ENCODE results near the gene ABRAXAS1. TPM values are rescaled to one million over a fixed set of nuclear protein-coding genes. Genes with fewer than 3 reads are reported as not detected.
"Not testable (repeated sequence)": the region's sequence is repeated elsewhere in the genome, so short reads cannot be mapped to it uniquely, and the experiment has no call there.

Gene ABRAXAS1
- total RNA-seq, 1 donor from 2014 or later, result 13.7 TPM

- H3K4me3 ChIP-seq, H3K27me3 ChIP-seq, H3K4me1 ChIP-seq, H3K27ac ChIP-seq, H3K36me3 ChIP-seq, H3K9me3 ChIP-seq: not testable (repeated sequence)
- TF ChIP-seq, protein P1, sequence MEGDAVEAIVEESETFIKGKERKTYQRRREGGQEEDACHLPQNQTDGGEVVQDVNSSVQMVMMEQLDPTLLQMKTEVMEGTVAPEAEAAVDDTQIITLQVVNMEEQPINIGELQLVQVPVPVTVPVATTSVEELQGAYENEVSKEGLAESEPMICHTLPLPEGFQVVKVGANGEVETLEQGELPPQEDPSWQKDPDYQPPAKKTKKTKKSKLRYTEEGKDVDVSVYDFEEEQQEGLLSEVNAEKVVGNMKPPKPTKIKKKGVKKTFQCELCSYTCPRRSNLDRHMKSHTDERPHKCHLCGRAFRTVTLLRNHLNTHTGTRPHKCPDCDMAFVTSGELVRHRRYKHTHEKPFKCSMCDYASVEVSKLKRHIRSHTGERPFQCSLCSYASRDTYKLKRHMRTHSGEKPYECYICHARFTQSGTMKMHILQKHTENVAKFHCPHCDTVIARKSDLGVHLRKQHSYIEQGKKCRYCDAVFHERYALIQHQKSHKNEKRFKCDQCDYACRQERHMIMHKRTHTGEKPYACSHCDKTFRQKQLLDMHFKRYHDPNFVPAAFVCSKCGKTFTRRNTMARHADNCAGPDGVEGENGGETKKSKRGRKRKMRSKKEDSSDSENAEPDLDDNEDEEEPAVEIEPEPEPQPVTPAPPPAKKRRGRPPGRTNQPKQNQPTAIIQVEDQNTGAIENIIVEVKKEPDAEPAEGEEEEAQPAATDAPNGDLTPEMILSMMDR (IDR thresholded peaks at IDR 0.05), result peak; percentile 51 to 60 (median 52)
- intact Hi-C loops (cut with DNase I), result loop anchor here (1.0 kb wide), 1 partner anchor 131 kb away; no protein-coding TSS in a partner anchor
- DNase-seq (ENCODE audit: low spot score in 2 of 2), result peak in 1 of 2 donors; percentile 74
These were observed 24.3 kb upstream of the ABRAXAS1 start for GRCh38 chr4:83509156-83509585.

GRCh38 chr4:83504996-83505395 is 20.1 kb upstream of the ABRAXAS1 start:
- Histone ChIP-seq H3K4me1 (no peaks in the 10 kb centered on the region), H3K9me3 (no peaks in the 10 kb centered on the region), H3K4me3 (no peak overlapping the region), H3K36me3 (no peaks in the 10 kb centered on the region), H3K27me3 (no peaks in the 10 kb centered on the region), H3K27ac (no peak overlapping the region)
- DNase-seq (ENCODE audit: low spot score in 2 of 2), result no peak
- intact Hi-C loops (cut with DNase I), result no loop called here
- TF ChIP-seq, protein P1 (IDR thresholded peaks at IDR 0.05), result no peak

DNA sequence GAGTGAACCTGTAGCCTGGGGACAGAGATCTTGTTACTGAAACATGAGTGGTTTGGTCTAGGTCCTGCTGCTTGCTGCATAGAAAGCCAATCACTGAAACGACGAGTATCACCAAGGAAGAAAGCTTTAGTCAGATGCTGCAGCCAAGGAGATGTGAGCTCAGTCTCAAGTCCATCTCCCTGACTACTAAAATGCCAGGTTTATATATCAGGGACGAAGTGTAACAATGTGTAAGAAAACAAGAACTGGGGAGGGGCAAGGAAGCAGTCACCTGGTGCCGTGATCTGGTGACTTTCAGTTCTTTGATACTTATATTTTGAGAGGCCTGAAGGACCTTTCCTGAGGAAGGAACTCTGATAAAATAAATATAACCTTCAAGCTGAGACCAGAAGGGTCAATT is 19.6 kb upstream of the ABRAXAS1 start:
- H3K27ac ChIP-seq, result no peak overlapping the region
- H3K27me3 ChIP-seq, result no peaks in the 10 kb centered on the region
- H3K9me3 ChIP-seq, result no peaks in the 10 kb centered on the region
- intact Hi-C loops (cut with DNase I), result no loop called here
- H3K4me3 ChIP-seq, result no peak overlapping the region
- no peaks in the 10 kb centered on the region for H3K4me1 ChIP-seq
- H3K36me3 ChIP-seq, result no peaks in the 10 kb centered on the region
- TF ChIP-seq, protein P1 (IDR thresholded peaks at IDR 0.05), result no peak
- DNase-seq (ENCODE audit: low spot score in 2 of 2), result no peak

DNA sequence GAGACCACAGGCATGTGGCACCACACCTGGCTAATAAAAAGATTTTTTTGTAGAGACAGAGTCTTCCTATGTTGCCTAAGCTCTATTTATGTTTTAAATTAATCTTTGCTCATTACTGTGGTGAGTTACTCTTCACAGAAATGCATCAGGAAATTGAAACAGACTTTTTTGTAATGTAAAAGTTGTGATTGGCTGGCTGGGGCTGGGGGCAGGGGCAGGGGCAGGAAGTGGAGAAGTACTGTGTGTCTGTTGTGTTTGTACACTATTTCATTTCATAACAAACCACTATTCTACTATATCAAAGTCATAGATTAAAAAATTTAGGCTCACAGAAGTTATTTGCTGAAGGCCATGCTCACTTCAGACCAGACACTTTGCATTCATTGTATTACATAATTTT is 19.1 kb upstream of the ABRAXAS1 start:
- DNase-seq (ENCODE audit: low spot score in 2 of 2), result no peak
- intact Hi-C loops (cut with DNase I), result no loop called here
- Histone ChIP-seq H3K27ac (no peak overlapping the region), H3K27me3 (no peaks in the 10 kb centered on the region), H3K9me3 (no peaks in the 10 kb centered on the region), H3K36me3 (no peaks in the 10 kb centered on the region), H3K4me1 (no peaks in the 10 kb centered on the region), H3K4me3 (no peak overlapping the region)
- TF ChIP-seq, protein P1 (IDR thresholded peaks at IDR 0.05), result no peak

- intact Hi-C loops (cut with DNase I); H3K9me3 ChIP-seq; H3K27ac ChIP-seq; H3K36me3 ChIP-seq; H3K27me3 ChIP-seq; H3K4me3 ChIP-seq; DNase-seq (ENCODE audit: low spot score in 2 of 2); H3K4me1 ChIP-seq: not testable (repeated sequence)
These were observed 16.8 kb upstream of the ABRAXAS1 start for GRCh38 chr4:83501671-83502070.

DNA sequence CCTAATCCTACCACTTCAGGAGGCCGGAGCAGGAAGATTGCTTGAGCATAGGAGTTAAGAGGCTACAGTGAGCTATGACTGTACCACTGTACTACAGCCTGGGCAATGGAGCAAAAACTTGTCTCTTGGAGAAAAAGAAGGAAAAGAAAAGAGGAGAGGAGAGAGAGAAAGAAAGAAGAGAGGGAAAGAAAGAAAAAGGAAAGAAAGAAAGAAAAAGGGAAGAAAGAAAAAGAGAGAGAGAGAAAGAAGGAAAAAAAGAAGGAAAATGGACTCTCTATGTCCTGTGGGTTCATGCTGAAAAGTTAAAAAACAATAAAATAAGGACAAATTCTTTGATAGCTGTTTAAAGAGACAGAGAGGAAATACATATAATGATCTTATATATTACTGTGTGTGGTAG is 13.3 kb upstream of the ABRAXAS1 start:
- Histone ChIP-seq H3K4me3 (no peak overlapping the region), H3K27me3 (no peaks in the 10 kb centered on the region), H3K27ac (no peak overlapping the region), H3K9me3 (no peaks in the 10 kb centered on the region), H3K4me1 (no peaks in the 10 kb centered on the region), H3K36me3 (no peaks in the 10 kb centered on the region)
- no peak for DNase-seq (ENCODE audit: low spot score in 2 of 2)
- intact Hi-C loops (cut with DNase I), result no loop called here
- TF ChIP-seq, protein P1 (IDR thresholded peaks at IDR 0.05), result no peak

DNA sequence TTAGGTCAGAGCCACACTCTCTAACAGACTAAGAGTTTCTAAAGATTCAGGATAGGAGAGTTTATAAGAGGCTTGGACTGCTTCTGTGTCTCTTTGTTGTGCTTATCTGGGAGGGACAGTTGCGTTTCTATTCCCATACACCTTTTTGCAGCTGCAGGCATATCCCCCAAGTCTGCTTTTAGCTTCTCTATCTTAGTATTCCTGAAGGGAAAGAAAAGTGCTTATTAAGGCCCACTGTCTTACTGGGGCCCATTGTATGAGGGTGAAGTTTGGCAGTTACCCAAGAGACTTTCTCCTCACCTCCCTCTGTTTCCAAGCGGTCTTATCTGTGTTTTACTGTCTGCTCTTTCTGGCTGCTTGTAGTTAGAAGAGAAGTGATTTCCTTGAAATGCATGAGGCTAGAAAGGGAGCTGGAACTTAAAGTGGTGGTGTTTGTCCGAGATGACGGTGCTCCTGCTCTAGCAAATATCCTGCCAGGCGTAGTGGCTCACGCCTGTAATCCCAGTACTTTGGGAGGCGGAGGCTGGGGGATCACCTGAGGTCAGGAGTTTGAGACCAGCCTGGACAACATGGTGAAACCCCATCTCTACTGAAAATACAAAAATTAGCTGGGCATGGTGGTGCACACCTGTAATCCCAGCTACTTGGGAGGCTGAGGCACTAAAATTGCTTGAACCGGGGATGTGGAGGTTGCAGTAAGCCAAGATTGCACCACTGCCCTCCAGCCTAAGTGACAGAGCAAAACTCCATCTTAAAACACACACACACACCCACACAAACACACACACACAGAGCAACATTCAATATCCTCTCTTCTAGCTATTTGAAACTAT is 11.4 kb upstream of the ABRAXAS1 start:
- H3K36me3 ChIP-seq; H3K9me3 ChIP-seq; H3K27ac ChIP-seq; H3K4me1 ChIP-seq; intact Hi-C loops (cut with DNase I); H3K4me3 ChIP-seq; H3K27me3 ChIP-seq; DNase-seq (ENCODE audit: low spot score in 2 of 2): not testable (repeated sequence)
